Measurements from ENCODE around the gene AGBL4.

The AGBL4 gene

DNA sequence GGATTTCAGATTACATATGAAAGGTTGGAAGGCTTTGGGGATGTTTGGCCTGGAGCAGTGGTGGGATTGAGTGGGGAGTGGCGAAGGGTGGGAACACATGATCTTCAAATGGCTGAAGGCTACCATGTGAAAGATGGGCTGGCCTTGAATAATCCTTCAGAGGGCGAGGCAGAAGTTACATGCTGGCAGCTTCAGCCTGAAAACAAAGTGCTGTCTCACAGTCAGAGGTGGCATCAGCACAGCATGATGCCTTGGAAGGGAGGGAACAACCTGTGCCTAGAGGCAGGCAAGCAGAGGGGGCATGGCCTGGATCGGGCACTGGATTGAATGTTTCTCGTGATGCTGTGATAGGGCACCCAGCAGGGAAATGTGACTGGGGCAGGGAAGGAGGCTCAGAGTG is 1377.9 kb downstream of the AGBL4 start:
- TF ChIP-seq, protein P1, sequence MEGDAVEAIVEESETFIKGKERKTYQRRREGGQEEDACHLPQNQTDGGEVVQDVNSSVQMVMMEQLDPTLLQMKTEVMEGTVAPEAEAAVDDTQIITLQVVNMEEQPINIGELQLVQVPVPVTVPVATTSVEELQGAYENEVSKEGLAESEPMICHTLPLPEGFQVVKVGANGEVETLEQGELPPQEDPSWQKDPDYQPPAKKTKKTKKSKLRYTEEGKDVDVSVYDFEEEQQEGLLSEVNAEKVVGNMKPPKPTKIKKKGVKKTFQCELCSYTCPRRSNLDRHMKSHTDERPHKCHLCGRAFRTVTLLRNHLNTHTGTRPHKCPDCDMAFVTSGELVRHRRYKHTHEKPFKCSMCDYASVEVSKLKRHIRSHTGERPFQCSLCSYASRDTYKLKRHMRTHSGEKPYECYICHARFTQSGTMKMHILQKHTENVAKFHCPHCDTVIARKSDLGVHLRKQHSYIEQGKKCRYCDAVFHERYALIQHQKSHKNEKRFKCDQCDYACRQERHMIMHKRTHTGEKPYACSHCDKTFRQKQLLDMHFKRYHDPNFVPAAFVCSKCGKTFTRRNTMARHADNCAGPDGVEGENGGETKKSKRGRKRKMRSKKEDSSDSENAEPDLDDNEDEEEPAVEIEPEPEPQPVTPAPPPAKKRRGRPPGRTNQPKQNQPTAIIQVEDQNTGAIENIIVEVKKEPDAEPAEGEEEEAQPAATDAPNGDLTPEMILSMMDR (IDR thresholded peaks at IDR 0.05; ENCODE audit: low read depth, low read length), result no peak
- no peak for DNase-seq (ENCODE audit: extremely low read depth, low read depth)

DNA sequence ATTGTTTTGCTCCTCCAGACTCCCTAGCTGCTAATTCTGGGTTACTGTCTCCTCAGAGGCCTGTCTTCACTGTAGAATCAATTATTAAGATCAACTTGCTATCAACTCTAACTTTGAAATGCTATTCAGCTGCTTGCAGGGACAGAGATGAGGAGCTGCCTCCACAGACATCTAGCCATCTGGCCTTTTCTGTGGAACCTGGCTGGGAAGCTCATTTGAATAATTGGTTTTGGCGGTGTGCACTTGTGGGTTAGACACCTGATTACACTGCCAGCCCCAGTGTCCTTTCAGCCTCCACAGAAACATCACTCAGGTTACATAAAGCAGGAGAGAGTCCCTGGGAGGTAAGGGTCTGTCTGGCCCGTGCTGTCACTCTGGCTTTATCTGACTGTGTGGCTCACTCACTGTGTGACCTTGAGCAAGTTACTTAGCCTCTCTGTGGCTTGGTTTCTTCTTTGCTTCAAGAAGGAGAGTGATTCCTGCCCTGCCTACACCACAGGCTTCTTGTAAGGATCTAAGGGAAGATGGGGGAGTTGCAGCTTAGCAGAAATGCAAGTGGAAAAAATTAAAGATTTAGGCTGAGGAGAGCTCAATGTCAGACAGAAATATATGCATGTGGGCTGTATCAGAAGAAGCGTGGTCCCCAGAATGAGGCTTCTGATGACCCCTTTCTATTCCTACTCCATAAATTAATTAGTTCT is 1378.7 kb downstream of the AGBL4 start:
- no peak for DNase-seq (ENCODE audit: extremely low read depth, low read depth)

DNA sequence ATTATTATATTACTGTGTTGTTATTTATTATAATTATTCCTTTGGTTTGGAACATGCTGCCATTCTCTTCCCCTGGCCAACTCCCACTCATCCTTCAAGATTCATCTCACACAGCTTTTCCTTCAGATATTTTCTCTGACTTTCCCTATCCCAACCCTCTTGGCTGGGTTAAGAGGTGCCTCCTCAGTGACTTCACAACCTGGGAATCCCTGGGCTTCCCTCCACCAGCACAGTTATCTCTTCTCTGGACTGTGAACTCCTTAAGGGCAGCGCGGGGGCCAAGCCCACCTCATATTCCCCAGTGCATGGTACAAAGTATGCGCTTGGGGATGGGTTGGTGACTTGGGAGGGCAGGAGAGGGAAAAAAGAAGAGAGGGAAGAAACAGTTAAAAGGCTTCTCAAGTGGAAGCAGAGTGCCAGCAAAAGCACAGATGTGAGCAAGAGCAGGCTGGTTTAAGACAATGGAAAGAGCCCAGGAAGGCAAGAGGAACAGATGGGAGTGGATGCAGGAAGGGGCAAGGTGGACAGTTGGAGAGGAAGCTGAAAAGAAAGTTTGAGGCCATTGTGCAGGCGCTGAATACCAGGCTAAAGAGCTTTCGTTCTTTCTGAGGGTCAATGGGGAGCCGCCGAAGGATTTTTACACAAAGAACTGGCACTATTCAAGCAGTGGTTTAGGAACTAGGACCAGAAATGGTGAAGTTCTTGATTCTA is 1379.4 kb downstream of the AGBL4 start:
- DNase-seq (ENCODE audit: extremely low read depth, low read depth), result no peak
- TF ChIP-seq, protein P1 (IDR thresholded peaks at IDR 0.05; ENCODE audit: low read depth, low read length), result no peak

More for the DNA sequence above, 1378.7 kb downstream of the AGBL4 start:
- TF ChIP-seq, protein P1 (IDR thresholded peaks at IDR 0.05; ENCODE audit: low read depth, low read length), result no peak

DNA sequence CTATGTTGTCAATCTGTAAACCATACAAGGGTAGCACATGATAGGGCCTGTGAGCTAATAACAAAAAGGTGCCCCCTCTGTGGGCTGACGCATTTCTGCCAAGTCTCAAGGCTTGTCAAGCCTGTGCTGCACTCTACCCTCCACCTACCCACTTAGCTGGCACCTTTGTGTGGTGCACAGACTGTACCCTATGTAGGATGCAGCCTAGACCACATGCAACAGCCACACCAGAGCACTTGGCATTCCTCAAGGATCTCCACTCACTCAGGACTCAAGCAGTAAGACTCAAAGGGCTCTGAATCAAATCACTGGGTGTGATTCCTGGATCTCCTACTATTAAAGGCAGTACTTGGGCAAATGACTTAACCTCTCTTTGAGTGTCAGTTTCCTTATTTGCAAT is 1380.6 kb downstream of the AGBL4 start:
- no peak for DNase-seq (ENCODE audit: extremely low read depth, low read depth)
- TF ChIP-seq, protein P1 (IDR thresholded peaks at IDR 0.05; ENCODE audit: low read depth, low read length), result no peak

DNA sequence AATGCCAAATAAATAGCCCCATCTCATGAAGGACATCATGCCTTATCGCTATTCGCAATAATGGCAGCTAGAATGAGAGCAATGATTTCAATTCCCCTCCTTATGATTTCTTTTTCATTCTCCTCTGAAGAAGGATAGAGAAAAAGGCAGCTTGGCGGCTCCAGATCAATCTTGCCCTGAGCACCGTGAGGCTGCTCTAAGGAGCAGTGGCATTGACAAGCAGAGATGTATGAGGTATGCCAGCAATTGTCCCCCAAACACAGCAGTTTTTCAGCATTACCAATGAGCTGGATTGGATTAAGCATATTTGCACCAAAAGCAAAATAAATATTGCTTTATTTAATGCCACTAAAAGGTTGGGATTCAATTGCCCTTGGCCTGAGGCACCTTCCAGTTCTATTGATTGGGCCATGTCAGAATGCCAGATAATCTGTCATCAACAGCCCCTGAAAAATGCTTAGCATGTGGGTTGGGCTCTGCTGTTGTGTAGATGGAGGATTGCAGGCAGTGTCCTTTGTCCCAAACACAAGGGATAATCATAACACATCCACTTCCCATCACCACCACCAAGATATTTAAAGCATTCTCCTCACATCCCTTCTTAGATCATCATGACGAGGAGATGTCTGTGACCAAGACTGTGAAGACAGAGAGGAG is 1382.8 kb downstream of the AGBL4 start:
- no peak for DNase-seq (ENCODE audit: extremely low read depth, low read depth)

DNA sequence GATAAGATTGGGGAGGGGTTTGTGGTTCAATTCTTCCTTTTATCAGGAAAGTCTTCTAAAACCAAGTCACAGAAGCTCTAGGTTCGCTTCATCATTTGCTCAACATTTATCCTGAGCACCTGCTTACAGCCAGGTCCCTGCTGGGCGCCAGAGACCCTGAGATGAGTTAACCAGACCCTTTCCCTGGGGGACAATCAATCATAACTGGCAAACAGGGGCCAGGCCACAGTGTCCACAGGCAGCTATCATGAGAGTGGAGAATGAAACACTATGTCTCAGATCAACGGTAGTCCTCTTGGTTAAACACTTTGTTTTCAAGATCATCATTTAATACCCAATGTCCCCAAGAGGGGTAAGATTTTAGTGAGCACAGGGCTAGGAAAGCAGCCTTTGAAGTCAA is 1393.9 kb downstream of the AGBL4 start:
- TF ChIP-seq, protein P1 (IDR thresholded peaks at IDR 0.05; ENCODE audit: low read depth, low read length), result no peak
- DNase-seq (ENCODE audit: extremely low read depth, low read depth), result no peak

More for the DNA sequence above, 1382.8 kb downstream of the AGBL4 start:
- TF ChIP-seq, protein P1 (IDR thresholded peaks at IDR 0.05; ENCODE audit: low read depth, low read length), result no peak

DNA sequence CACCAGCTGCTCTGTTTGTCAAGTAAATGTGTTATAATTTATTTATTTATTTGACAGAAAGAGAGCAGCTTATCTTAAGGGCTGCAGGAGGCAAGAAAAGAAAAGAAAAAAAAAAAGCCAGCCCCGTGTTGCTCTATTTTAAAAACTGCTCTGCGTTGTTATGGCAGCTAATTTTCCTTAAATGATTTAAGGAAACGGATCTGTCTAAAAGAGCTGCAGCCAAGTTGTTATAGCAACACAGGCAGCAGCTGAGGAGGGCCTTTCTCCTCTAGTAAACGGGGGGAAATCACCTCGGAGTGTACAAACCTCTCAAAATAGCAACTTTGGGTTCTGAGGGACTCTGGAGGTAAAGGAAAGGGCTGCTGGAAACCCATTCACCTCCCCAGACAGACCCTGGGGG is 1396.3 kb downstream of the AGBL4 start:
- DNase-seq (ENCODE audit: extremely low read depth, low read depth), result no peak
- TF ChIP-seq, protein P1 (IDR thresholded peaks at IDR 0.05; ENCODE audit: low read depth, low read length), result no peak

All from AG09319 (cell line).